Fibroblast of lung (primary cell): ENCODE measurements around the gene VPS54. TPM values are rescaled to one million over a fixed set of nuclear protein-coding genes. Genes with fewer than 3 reads are reported as not detected.

Experiments used
- DNase-seq, 2 donors: peaks; one replicate each; pipeline versions ENCODE4 v3.0.0 to v3.0.0-alpha.2; 2010; ENCODE audit warnings: low read depth in 2 of 2
- H2AFZ ChIP-seq: 2 replicates; pipeline ENCODE4 v1.5.1; 2012; ENCODE audit warnings: low read length, control low read depth, inconsistent platforms
- H3K27ac ChIP-seq: 2 replicates; pipeline ENCODE4 v1.5.1; 2011; ENCODE audit warnings: low read length, control low read depth; ENCODE audit not compliant: insufficient read depth
- H3K27me3 ChIP-seq: 2 replicates; pipeline ENCODE4 v1.5.1; 2011; ENCODE audit warnings: mild to moderate bottlenecking, low read length; ENCODE audit not compliant: control insufficient read depth, insufficient read depth
- H3K36me3 ChIP-seq: 2 replicates; pipeline ENCODE4 v1.5.1; 2011; ENCODE audit warnings: low read length; ENCODE audit not compliant: control insufficient read depth, insufficient read depth
- H3K4me1 ChIP-seq: 2 replicates; pipeline ENCODE4 v1.5.1; 2011; ENCODE audit warnings: low read length; ENCODE audit not compliant: control insufficient read depth, insufficient read depth; ENCODE audit errors: extremely low read depth
- H3K4me2 ChIP-seq: 2 replicates; pipeline ENCODE4 v1.5.1; 2011; ENCODE audit warnings: low read length, control low read depth; ENCODE audit not compliant: insufficient read depth; ENCODE audit errors: extremely low read depth
- H3K4me3 ChIP-seq, 4 experiments: fragments of 200-600 bp in 1 of 4; sonication (generic) in 1 of 4; replicated peaks in 1 of 4; 2 replicates each; pipeline ENCODE4 v1.5.1; 2011 to 2016; ENCODE audit warnings: low read length in 4 of 4, low read depth in 3 of 4, mild to moderate bottlenecking in 3 of 4, control low read depth in 2 of 4, inconsistent platforms in 1 of 4, mixed read lengths in 1 of 4; ENCODE audit not compliant: insufficient read depth in 1 of 4; ENCODE audit errors: control extremely low read depth in 1 of 4
- H3K79me2 ChIP-seq: 2 replicates; pipeline ENCODE4 v1.5.1; 2012; ENCODE audit warnings: mild to moderate bottlenecking, low read length, inconsistent platforms; ENCODE audit not compliant: control insufficient read depth, insufficient read depth
- H3K9ac ChIP-seq: 2 replicates; pipeline ENCODE4 v1.5.1; 2011; ENCODE audit warnings: mild to moderate bottlenecking, low read length, control low read depth; ENCODE audit not compliant: insufficient read depth
- H3K9me3 ChIP-seq: 2 replicates; pipeline ENCODE4 v1.5.1; 2012; ENCODE audit warnings: low read depth, low read length; ENCODE audit not compliant: control insufficient read depth, insufficient read depth
- H4K20me1 ChIP-seq: 2 replicates; pipeline ENCODE4 v1.5.1; 2011; ENCODE audit warnings: low read length; ENCODE audit not compliant: control insufficient read depth, insufficient read depth; ENCODE audit errors: extremely low read depth
- CTCF ChIP-seq, 2 donors: IDR thresholded peaks in 1 of 2; conservative IDR thresholded peaks in 1 of 2; 1 replicate in 1 of 2; 2 replicates in 1 of 2; pipeline ENCODE4 v1.5.1; 2011 to 2012; ENCODE audit warnings: low read length in 2 of 2, control low read depth in 1 of 2, inconsistent platforms in 1 of 2, low read depth in 1 of 2, mild to moderate bottlenecking in 1 of 2
- EZH2 ChIP-seq: IDR thresholded peaks from 2 replicates; pipeline ENCODE4 v1.5.1; 2012; ENCODE audit warnings: low read length, control low read depth, mild to moderate bottlenecking; ENCODE audit errors: missing control alignments
- polyA plus RNA-seq, 2 donors: library from polyadenylated mRNA; depleted of rRNA in 1 of 2; stranded (reverse) in 1 of 2; unstranded in 1 of 2; fragments of >200 nt; gene quantifications; 2 replicates each; pipeline ENCODE4 v1.2.1, GENCODE V29; 2011 to 2012; ENCODE audit warnings: missing spikeins in 1 of 2
- total RNA-seq: library from RNA; depleted of rRNA; stranded (reverse); fragments of >200 nt; gene quantifications from 2 replicates; pipeline ENCODE4 v1.2.1, GENCODE V29; 2014

The VPS54 gene
- total and polyA plus RNA-seq, 2 donors (not counting 1 experiment from before 2014, with no cell fraction given), result 18.4 to 29.7 TPM

DNA sequence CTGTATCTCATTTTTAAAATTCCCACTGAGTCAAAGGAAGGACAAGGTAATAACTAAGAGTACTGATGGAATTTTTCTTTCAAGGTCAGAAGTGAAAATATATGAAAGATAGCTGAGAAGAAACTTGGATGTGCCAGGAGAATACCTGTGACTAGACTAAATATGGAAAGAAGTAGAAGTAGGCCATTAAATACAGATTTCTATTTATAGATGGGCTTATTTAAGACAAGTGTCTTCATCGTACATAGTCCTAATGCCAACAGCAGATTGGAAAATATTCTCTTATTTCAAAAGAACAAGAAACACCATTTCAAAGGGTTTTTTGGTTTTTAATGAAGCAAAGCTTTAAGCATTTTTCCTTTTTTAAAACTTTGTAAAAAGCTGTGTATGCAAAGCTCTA, 155.5 kb downstream of the VPS54 start:
- DNase-seq, result no peak
- peaks cover 6% of the 10 kb centered on the region for H3K36me3 ChIP-seq
- TF ChIP-seq EZH2 (no peak), CTCF (conservative IDR thresholded peaks at IDR 0.05 in 1 of 2, IDR thresholded peaks at IDR 0.05 in 1 of 2; ENCODE audit: low read depth in 1 of 2, low read length in 2 of 2) (no peak)
- no peak overlapping the region for H3K4me2 ChIP-seq
- no peak overlapping the region for H3K27ac ChIP-seq
- H3K4me1 ChIP-seq, result peaks cover 3% of the 10 kb centered on the region
- H3K79me2 ChIP-seq, result peaks cover 10% of the 10 kb centered on the region
- no peaks in the 10 kb centered on the region for H3K27me3 ChIP-seq
- no peaks in the 10 kb centered on the region for H3K9me3 ChIP-seq
- no peaks in the 10 kb centered on the region for H4K20me1 ChIP-seq
- H3K9ac ChIP-seq, result no peak overlapping the region
- no peak overlapping the region for H2AFZ ChIP-seq
- H3K4me3 ChIP-seq, result no peak overlapping the region

GRCh38 chr2:63862806-63863205, 156.4 kb downstream of the VPS54 start:
- Histone ChIP-seq H3K9ac (no peak overlapping the region), H3K4me1 (peaks cover 3% of the 10 kb centered on the region), H2AFZ (no peak overlapping the region), H3K79me2 (peaks cover 6% of the 10 kb centered on the region), H4K20me1 (no peaks in the 10 kb centered on the region), H3K27me3 (no peaks in the 10 kb centered on the region), H3K4me2 (no peak overlapping the region), H3K36me3 (peaks cover 6% of the 10 kb centered on the region), H3K4me3 (no peak overlapping the region), H3K9me3 (no peaks in the 10 kb centered on the region), H3K27ac (no peak overlapping the region)
- peak in 1 of 2 donors; percentile 83 for DNase-seq
- no peak for TF ChIP-seq EZH2
- no peak for TF ChIP-seq CTCF (conservative IDR thresholded peaks at IDR 0.05 in 1 of 2, IDR thresholded peaks at IDR 0.05 in 1 of 2; ENCODE audit: low read depth in 1 of 2, low read length in 2 of 2)

DNA sequence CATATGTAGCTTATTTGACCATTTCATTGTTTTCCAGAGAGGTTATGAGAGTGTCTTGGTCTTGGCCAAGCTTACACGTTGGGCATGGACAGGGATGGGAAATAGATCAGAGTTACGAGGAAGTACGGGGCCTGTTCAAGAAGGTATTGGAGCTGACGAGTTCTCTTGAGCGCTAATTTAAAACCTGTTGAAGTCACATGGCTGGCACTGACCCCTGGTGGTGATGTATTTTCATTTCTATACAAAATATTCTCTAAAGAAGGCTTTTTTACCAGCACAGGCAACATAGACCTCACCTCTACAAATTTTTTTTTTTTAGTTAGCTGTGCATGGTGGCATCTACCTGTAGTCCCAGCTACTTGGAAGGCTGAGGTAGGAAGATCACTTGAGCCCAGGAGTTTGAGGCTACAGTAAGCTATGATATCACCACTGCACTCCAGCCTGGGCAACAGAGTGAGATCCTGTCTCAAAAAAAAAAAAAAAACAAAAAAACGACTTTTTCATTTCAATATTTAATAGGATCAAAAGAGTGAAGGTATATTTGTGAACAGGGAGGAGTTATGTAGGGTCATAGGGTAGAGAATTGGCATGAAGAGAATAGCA, 157.9 kb downstream of the VPS54 start:
- Histone ChIP-seq H3K27ac (no peak overlapping the region), H4K20me1 (no peaks in the 10 kb centered on the region), H3K9me3 (no peaks in the 10 kb centered on the region), H3K4me3 (no peak overlapping the region), H3K4me1 (peaks cover 3% of the 10 kb centered on the region), H3K9ac (no peak overlapping the region), H3K36me3 (peaks cover 4% of the 10 kb centered on the region), H3K4me2 (no peak overlapping the region), H3K27me3 (no peaks in the 10 kb centered on the region), H2AFZ (no peak overlapping the region), H3K79me2 (peaks cover 4% of the 10 kb centered on the region)
- DNase-seq, result peak; percentile 36 to 79
- no peak for TF ChIP-seq EZH2
- TF ChIP-seq CTCF (conservative IDR thresholded peaks at IDR 0.05 in 1 of 2, IDR thresholded peaks at IDR 0.05 in 1 of 2; ENCODE audit: low read depth in 1 of 2, low read length in 2 of 2), result peak; percentile 54 to 56
